GM23338 (cell line): ENCODE measurements around the gene KCNH8. TPM values are rescaled to one million over a fixed set of nuclear protein-coding genes. Genes with fewer than 3 reads are reported as not detected.

Experiments
- ATAC-seq: fragments of 200-7000 bp; cut with Tn5 transposase; 3 replicates; pipeline ENCODE4 v1.9.1; 2020
- DNase-seq: peaks from one replicate; pipeline ENCODE4 v3.0.0-alpha.2; 2015; ENCODE audit warnings: low spot score
- H2AFZ ChIP-seq: fragments of 200-600 bp; sonication (generic); 2 replicates; pipeline ENCODE4 v1.8.0; 2016; ENCODE audit warnings: antibody characterized with exemption, mild to moderate bottlenecking, moderate library complexity
- H3F3A ChIP-seq: fragments of 200-600 bp; sonication (generic); replicated peaks from 2 replicates; pipeline ENCODE4 v1.8.0; 2017; ENCODE audit warnings: antibody characterized with exemption, mixed run types, low read depth
- H3K27ac ChIP-seq: fragments of 200-600 bp; sonication (generic); 2 replicates; pipeline ENCODE4 v1.6.1; 2016; ENCODE audit warnings: low read depth
- H3K27me3 ChIP-seq: fragments of 200-600 bp; sonication (generic); 2 replicates; pipeline ENCODE4 v1.8.0; 2016; ENCODE audit warnings: mild to moderate bottlenecking, mixed run types, moderate library complexity; ENCODE audit not compliant: insufficient read depth
- H3K36me3 ChIP-seq: fragments of 200-600 bp; sonication (generic); 2 replicates; pipeline ENCODE4 v1.8.0; 2016; ENCODE audit warnings: mild to moderate bottlenecking; ENCODE audit not compliant: insufficient read depth
- H3K4me1 ChIP-seq: fragments of 200-600 bp; sonication (generic); 2 replicates; pipeline ENCODE4 v1.8.0; 2016; ENCODE audit warnings: mild to moderate bottlenecking, moderate library complexity; ENCODE audit not compliant: insufficient read depth
- H3K4me2 ChIP-seq: fragments of 200-600 bp; sonication (generic); 2 replicates; pipeline ENCODE4 v1.7.1; 2017; ENCODE audit warnings: mixed run types
- H3K4me3 ChIP-seq: fragments of 200-600 bp; sonication (generic); 2 replicates; pipeline ENCODE4 v1.6.1; 2016; ENCODE audit warnings: mixed run types
- H3K79me2 ChIP-seq: fragments of 200-600 bp; sonication (generic); replicated peaks from 2 replicates; pipeline ENCODE4 v1.8.0; 2017; ENCODE audit warnings: mild to moderate bottlenecking; ENCODE audit not compliant: insufficient read depth
- H3K9me2 ChIP-seq: fragments of 200-600 bp; sonication (generic); 2 replicates; pipeline ENCODE4 v1.8.0; 2017; ENCODE audit not compliant: insufficient read depth
- H4K20me1 ChIP-seq: fragments of 200-600 bp; sonication (generic); replicated peaks from 2 replicates; pipeline ENCODE4 v1.8.0; 2017; ENCODE audit warnings: mild to moderate bottlenecking; ENCODE audit not compliant: insufficient read depth
- H3K27ac Mint-ChIP-seq: 2 replicates; pipeline ENCODE4 v1.8.0; 2020; ENCODE audit warnings: inconsistent platforms, mild to moderate bottlenecking, moderate library complexity, mixed read lengths
- H3K27me3 Mint-ChIP-seq: 3 replicates; pipeline ENCODE4 v1.8.0; 2022; ENCODE audit warnings: low read depth, mild to moderate bottlenecking, moderate library complexity, mixed read lengths, inconsistent platforms; ENCODE audit not compliant: insufficient read depth, poor library complexity
- H3K36me3 Mint-ChIP-seq: 3 replicates; pipeline ENCODE4 v1.8.0; 2021; ENCODE audit warnings: low read depth, mild to moderate bottlenecking, inconsistent platforms, moderate library complexity, mixed read lengths
- H3K4me1 Mint-ChIP-seq: 3 replicates; pipeline ENCODE4 v1.8.0; 2020; ENCODE audit warnings: mild to moderate bottlenecking, inconsistent platforms, mixed read lengths
- H3K4me3 Mint-ChIP-seq: 3 replicates; pipeline ENCODE4 v1.8.0; 2021; ENCODE audit warnings: moderate library complexity, mild to moderate bottlenecking, inconsistent platforms, mixed read lengths
- H3K9me3 Mint-ChIP-seq: 3 replicates; pipeline ENCODE4 v1.8.0; 2020; ENCODE audit warnings: moderate library complexity, mild to moderate bottlenecking, inconsistent platforms, mixed read lengths
- CREB1 ChIP-seq: fragments of 250-450 bp; sonication (Bioruptor Pico); IDR thresholded peaks from 2 replicates; pipeline ENCODE4 v1.5.0; 2020; ENCODE audit warnings: low read depth, mild to moderate bottlenecking, moderate library complexity
- NANOG ChIP-seq: IDR thresholded peaks from 2 replicates; pipeline ENCODE4 v1.6.1; 2016; ENCODE audit warnings: antibody characterized with exemption, borderline replicate concordance
- POLR2AphosphoS5 ChIP-seq: IDR thresholded peaks from 2 replicates; pipeline ENCODE4 v1.6.1; 2016; ENCODE audit warnings: antibody characterized with exemption, low read depth
- ZNF114 ChIP-seq: fragments of 250-450 bp; sonication (Bioruptor Pico); IDR thresholded peaks from 2 replicates; pipeline ENCODE4 v1.5.0; 2020; ENCODE audit warnings: mild to moderate bottlenecking, moderate library complexity
- polyA plus RNA-seq: library from polyadenylated mRNA; unstranded; fragments of >200 nt; fragmentation: Nextera tagmentation; extraction: Ambion mirVana; gene quantifications from 2 replicates; pipeline ENCODE4 v1.2.1, GENCODE V29; 2016
- total RNA-seq: library from RNA; depleted of rRNA; stranded (reverse); fragments of >200 nt; shearing (Covaris generic); gene quantifications from 2 replicates; pipeline ENCODE4 v1.2.3, GENCODE V29; 2014
- TF ChIP-seq, protein P1 (sequence below): fragments of 250-450 bp; sonication (Bioruptor Pico); IDR thresholded peaks from 2 replicates; pipeline ENCODE4 v1.5.0; 2020; ENCODE audit warnings: mild to moderate bottlenecking, moderate library complexity
- TF ChIP-seq, protein P2 (sequence below): IDR thresholded peaks from one replicate; pipeline ENCODE4 v1.6.1; 2018; ENCODE audit warnings: antibody characterized with exemption; ENCODE audit not compliant: unreplicated experiment

KCNH8 gene
- total and polyA plus RNA-seq, 2 experiments from 2014 or later: 1.3 to 3.4 TPM

DNA sequence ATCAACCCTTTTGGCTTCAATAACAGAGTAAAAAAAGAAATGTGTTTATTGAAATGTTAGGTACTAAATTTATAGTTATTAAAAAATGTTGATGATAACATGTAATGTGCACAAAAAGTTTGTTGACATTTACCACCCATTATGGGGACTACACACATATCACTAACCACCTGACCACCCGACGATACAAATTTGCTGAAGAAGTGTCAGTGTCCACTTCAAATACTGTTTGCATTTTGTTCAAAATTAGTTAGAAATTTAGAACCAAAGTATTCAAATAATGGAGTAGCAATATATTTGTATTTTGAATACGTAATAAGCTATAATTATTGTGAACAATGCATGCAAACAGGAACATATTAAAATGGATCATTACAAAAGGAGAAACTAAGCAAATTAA lies 54.4 kb downstream of the KCNH8 start (continued):
- TF ChIP-seq, protein P1, sequence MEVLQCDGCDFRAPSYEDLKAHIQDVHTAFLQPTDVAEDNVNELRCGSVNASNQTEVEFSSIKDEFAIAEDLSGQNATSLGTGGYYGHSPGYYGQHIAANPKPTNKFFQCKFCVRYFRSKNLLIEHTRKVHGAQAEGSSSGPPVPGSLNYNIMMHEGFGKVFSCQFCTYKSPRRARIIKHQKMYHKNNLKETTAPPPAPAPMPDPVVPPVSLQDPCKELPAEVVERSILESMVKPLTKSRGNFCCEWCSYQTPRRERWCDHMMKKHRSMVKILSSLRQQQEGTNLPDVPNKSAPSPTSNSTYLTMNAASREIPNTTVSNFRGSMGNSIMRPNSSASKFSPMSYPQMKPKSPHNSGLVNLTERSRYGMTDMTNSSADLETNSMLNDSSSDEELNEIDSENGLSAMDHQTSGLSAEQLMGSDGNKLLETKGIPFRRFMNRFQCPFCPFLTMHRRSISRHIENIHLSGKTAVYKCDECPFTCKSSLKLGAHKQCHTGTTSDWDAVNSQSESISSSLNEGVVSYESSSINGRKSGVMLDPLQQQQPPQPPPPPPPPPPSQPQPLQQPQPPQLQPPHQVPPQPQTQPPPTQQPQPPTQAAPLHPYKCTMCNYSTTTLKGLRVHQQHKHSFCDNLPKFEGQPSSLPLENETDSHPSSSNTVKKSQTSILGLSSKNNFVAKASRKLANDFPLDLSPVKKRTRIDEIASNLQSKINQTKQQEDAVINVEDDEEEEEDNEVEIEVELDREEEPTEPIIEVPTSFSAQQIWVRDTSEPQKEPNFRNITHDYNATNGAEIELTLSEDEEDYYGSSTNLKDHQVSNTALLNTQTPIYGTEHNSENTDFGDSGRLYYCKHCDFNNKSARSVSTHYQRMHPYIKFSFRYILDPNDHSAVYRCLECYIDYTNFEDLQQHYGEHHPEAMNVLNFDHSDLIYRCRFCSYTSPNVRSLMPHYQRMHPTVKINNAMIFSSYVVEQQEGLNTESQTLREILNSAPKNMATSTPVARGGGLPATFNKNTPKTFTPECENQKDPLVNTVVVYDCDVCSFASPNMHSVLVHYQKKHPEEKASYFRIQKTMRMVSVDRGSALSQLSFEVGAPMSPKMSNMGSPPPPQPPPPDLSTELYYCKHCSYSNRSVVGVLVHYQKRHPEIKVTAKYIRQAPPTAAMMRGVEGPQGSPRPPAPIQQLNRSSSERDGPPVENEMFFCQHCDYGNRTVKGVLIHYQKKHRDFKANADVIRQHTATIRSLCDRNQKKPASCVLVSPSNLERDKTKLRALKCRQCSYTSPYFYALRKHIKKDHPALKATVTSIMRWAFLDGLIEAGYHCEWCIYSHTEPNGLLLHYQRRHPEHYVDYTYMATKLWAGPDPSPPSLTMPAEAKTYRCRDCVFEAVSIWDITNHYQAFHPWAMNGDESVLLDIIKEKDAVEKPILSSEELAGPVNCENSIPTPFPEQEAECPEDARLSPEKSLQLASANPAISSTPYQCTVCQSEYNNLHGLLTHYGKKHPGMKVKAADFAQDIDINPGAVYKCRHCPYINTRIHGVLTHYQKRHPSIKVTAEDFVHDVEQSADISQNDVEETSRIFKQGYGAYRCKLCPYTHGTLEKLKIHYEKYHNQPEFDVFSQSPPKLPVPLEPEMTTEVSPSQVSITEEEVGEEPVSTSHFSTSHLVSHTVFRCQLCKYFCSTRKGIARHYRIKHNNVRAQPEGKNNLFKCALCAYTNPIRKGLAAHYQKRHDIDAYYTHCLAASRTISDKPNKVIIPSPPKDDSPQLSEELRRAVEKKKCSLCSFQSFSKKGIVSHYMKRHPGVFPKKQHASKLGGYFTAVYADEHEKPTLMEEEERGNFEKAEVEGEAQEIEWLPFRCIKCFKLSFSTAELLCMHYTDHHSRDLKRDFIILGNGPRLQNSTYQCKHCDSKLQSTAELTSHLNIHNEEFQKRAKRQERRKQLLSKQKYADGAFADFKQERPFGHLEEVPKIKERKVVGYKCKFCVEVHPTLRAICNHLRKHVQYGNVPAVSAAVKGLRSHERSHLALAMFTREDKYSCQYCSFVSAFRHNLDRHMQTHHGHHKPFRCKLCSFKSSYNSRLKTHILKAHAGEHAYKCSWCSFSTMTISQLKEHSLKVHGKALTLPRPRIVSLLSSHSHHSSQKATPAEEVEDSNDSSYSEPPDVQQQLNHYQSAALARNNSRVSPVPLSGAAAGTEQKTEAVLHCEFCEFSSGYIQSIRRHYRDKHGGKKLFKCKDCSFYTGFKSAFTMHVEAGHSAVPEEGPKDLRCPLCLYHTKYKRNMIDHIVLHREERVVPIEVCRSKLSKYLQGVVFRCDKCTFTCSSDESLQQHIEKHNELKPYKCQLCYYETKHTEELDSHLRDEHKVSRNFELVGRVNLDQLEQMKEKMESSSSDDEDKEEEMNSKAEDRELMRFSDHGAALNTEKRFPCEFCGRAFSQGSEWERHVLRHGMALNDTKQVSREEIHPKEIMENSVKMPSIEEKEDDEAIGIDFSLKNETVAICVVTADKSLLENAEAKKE (CRISPR knock-in tag): no peak
- TF ChIP-seq CREB1 (CRISPR knock-in tag): no peak

DNA sequence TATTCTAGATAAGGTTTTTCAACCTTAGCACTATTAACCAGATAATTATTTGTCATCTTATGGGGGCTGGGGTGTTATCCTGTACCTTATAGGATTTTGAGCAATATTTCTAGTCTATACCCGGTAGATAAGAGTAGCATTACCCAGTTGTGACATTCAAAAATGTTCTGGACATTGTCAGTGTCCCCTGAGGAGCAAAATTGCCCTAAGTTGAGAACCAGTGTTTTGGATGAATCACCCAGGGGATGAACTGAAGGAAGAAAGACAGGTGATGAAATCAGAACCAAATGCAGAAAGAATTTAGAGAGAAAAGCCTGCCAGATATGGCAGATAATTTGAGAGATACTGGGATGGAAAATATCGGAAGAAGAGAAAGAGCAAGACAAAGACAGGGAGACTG lies 58.2 kb downstream of the KCNH8 start:
- DNase-seq: no peak
- H3K27me3 Mint-ChIP-seq: peaks cover 4% of the 10 kb centered on the region
- H3K36me3 ChIP-seq: no peaks in the 10 kb centered on the region
- H3K9me3 Mint-ChIP-seq: no peaks in the 10 kb centered on the region
- no peaks in the 10 kb centered on the region for H4K20me1 ChIP-seq
- H3K27ac ChIP-seq: 0 out of 2 replicates have a peak overlapping the region, but pooled peaks have one; percentile 17
- H3K4me2 ChIP-seq: no peak overlapping the region
- H3F3A ChIP-seq: no peaks in the 10 kb centered on the region
- H3K27ac Mint-ChIP-seq: peak overlapping the region; percentile 32; the same call in 1 of the 2 replicates
- H3K4me3 ChIP-seq: no peak overlapping the region
- H3K9me2 ChIP-seq: no peaks in the 10 kb centered on the region
- no peak overlapping the region for H3K4me3 Mint-ChIP-seq
- no peaks in the 10 kb centered on the region for H3K4me1 ChIP-seq
- no peak for ATAC-seq
- no peaks in the 10 kb centered on the region for H3K79me2 ChIP-seq
- H3K27me3 ChIP-seq: no peaks in the 10 kb centered on the region
- H2AFZ ChIP-seq: no peak overlapping the region
- H3K4me1 Mint-ChIP-seq: no peaks in the 10 kb centered on the region; the same call in 2 of the 3 replicates
- no peaks in the 10 kb centered on the region for H3K36me3 Mint-ChIP-seq
- TF ChIP-seq, protein P2, sequence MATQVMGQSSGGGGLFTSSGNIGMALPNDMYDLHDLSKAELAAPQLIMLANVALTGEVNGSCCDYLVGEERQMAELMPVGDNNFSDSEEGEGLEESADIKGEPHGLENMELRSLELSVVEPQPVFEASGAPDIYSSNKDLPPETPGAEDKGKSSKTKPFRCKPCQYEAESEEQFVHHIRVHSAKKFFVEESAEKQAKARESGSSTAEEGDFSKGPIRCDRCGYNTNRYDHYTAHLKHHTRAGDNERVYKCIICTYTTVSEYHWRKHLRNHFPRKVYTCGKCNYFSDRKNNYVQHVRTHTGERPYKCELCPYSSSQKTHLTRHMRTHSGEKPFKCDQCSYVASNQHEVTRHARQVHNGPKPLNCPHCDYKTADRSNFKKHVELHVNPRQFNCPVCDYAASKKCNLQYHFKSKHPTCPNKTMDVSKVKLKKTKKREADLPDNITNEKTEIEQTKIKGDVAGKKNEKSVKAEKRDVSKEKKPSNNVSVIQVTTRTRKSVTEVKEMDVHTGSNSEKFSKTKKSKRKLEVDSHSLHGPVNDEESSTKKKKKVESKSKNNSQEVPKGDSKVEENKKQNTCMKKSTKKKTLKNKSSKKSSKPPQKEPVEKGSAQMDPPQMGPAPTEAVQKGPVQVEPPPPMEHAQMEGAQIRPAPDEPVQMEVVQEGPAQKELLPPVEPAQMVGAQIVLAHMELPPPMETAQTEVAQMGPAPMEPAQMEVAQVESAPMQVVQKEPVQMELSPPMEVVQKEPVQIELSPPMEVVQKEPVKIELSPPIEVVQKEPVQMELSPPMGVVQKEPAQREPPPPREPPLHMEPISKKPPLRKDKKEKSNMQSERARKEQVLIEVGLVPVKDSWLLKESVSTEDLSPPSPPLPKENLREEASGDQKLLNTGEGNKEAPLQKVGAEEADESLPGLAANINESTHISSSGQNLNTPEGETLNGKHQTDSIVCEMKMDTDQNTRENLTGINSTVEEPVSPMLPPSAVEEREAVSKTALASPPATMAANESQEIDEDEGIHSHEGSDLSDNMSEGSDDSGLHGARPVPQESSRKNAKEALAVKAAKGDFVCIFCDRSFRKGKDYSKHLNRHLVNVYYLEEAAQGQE: no peak
- TF ChIP-seq NANOG (no peak), ZNF114 (CRISPR knock-in tag) (no peak), POLR2AphosphoS5 (no peak)
- TF ChIP-seq, protein P1 (CRISPR knock-in tag): no peak
